GM19372 (cell line): ENCODE measurements around the gene TRIM28.

ENCODE experiments used
- ATAC-seq: cut with Tn5 transposase; IDR thresholded peaks from one replicate; pipeline ENCODE4 v1.9.1; 2021; ENCODE audit warnings: mild to moderate bottlenecking, low read depth, moderate library complexity; ENCODE audit not compliant: unreplicated experiment

The TRIM28 gene

GRCh38 chr19:58558623-58559274 lies 14.9 kb downstream of the TRIM28 start:
- peak; percentile 47 for ATAC-seq

- ATAC-seq, result no peak
Observed at GRCh38 chr19:58559275-58560006, 15.6 kb downstream of the TRIM28 start.

- no peak for ATAC-seq
Observed at GRCh38 chr19:58560007-58560887, 16.4 kb downstream of the TRIM28 start.

- no peak for ATAC-seq
Observed at GRCh38 chr19:58560921-58561320, 17.1 kb downstream of the TRIM28 start.

DNA sequence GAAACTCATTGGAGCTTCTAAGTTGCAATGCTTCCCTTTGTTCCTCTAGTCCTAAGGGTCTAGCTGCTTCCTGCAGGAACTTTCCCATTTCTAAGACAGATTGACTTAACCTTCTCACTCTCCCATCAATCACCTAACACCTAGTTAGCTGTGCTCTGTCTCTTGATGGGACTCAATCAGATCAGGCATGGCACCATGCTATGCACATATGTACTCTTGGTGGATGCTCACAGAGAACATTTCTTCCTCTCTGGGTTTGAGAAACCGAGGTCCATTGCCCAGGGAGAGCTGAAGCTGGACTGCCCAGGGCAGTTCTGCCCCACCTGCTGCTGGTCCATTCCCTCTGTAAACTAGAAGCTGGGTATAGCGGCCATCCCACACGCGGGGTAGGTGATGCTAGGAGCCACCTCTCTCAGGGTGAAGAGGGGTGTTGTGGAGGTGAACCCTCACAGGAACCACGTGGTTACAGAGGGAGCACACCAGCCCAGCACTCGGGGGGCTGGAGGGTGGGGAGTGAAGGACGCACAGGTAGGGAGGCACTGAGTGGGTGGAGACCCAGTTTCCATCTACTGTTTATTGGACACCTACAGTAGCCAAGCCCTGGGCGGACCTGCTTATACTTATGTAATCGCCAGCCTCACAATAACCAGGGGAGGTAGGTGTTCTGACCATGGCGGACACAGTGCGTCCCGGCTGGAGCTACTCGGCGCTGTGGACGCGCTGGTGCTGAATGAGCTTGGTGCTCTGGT lies 17.7 kb downstream of the TRIM28 start:
- ATAC-seq, result no peak

DNA sequence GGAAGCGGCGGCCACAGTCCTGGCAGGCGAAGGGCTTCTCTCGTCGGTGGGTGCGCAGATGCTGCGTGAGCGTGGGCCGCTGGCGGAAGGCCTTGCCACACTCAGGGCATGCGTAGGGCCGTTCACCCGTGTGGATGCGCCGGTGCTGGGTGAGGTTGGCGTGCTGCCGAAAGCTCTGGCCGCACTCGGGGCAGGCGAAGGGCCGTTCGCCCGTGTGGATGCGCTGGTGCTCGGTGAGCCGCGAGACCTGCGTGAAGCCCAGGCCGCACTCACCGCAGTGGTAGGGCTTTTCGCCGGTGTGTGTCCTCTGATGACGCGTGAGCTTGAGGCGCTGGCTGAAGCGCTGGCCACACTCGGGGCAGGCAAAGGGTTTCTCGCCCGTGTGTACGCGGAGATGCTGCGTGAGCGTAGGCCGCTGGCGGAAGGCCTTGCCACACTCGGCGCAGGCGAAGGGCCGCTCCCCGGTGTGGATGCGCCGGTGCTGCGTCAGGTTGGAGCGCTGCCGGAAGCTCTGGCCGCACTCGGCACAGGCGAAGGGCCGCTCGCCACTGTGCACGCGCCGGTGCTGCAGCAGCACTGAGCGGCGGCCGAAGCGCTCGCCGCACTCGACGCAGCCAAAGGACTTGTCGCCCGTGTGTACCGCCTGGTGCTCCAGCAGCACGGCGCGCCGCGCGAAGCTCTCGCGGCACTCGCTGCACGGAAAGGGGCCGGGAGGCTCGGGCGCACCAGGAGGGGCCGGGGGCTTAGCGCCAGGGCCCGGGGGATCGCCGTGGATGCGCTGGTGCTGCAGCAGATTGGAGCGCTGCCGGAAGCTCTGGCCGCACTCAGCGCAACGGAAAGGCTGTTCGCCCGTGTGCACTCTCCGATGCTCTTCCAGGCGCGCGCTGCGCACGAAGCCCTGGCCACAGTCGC lies 18.5 kb downstream of the TRIM28 start:
- no peak for ATAC-seq

- no peak for ATAC-seq
Observed at GRCh38 chr19:58563034-58563573, 19.2 kb downstream of the TRIM28 start.

DNA sequence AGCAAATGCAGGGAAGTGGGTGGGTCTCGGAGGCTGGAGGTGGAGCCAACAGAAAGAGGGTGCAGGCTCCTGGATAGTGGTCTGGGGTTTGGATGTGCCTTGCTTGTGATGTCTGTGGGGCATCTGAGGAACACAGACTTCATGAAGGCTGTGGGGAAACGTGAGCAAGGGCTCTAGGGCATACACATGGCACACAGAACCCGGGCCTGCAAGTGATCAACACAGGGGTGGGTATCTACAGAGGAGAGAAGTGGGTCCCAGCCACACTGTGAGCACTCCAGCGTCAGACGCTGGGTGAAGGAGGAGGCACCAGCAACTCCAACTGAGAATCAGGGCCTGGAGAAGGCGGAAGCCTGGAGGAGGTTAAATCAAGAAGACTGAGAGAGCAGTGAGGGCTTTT lies 20.0 kb downstream of the TRIM28 start:
- no peak for ATAC-seq

DNA sequence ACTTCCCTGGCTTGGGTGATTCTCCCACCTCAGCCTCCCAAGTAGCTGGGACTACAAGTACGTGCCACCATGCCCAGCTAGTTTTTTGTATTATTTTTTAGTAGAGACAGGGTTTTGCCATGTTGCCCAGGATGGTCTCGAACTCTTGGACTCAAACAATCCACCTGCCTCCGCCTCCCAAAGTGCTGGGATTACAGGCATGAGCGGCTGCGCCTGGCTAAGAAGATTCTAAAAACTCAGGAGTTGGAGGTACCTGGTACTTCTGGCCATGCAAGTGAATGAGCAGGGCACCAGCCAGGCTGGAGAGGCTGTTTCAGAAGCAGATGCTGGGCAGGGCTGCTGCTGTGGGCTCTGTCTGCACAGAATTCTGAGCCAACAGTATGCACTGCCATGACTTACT lies 23.1 kb downstream of the TRIM28 start:
- no peak for ATAC-seq

GRCh38 chr19:58568453-58569130 lies 24.7 kb downstream of the TRIM28 start:
- ATAC-seq, result no peak

DNA sequence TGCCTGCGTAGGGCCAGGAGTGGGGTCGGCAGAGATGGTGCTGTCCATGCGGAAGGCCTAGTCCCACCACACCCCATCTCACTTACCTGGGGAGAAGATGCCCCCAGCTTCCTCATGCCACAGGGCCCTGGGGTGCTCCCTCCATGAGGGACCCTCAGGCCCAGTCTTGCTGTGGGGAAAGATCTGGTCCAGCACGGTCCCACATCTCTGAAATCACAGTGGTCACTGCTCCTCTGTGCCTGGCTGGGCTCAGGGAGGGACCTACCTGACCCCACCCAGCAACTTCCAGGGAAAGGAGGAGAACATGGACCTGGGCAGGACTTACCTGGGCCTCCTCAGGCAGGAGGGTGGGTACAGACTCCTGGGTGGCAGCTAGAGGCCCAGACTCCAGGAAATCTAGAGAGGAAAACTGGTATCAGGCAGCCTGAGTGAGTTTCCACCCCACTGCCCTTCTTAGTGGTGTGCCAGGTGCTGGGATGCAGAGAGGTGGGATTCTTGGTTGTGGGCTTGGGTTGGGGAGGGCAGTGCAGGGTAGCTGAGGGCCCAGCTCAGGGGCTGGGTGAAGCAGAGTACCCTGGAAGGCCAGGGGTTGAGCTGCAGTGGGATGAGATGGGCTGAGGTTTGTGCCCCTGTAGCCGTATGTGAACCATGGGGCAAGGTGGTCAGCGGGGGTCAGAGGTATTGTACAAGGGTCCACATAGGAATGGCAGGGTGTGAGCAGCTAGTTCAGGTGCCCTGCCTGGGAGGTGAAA lies 25.5 kb downstream of the TRIM28 start:
- no peak for ATAC-seq

GRCh38 chr19:58569943-58570670 lies 26.2 kb downstream of the TRIM28 start:
- ATAC-seq, result no peak

DNA sequence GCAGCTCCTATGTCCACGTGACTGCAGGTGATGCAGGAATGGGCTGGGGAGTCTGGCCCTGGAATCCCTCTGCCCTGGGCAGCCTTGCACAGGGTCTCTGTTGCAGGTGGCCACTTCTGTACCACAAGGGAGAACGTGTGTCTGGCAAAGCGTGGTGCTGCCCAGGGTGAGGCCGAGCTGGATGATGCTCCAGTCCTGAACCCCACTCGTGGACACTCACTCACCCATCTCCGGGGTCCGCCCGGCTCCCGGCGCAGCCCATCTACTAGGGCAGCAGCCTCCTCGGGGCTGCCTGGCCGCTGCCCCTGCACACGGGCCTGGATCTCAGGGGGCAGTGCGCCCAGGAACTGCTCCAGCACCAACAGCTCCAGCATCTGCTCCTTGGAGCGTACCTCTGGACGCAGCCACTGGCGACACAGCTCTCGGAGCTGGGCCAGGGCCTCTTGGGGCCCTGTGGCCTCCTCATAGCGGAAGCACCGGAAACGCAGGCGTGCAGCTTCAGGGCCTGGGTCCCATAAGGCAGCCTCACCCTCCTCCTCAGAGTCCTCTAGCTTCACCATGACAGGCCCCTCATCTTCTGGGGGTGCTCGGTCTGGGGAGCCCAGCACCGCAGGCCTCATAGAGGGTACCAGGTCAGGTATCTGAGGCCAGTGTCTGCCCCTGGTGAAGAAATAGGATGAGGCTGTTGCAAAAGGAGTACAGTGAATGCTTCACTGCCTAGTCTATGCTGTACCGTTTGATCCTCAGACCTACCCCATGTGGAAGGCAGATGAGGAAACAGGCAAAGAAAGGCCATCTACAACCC lies 27.1 kb downstream of the TRIM28 start:
- ATAC-seq, result no peak

DNA sequence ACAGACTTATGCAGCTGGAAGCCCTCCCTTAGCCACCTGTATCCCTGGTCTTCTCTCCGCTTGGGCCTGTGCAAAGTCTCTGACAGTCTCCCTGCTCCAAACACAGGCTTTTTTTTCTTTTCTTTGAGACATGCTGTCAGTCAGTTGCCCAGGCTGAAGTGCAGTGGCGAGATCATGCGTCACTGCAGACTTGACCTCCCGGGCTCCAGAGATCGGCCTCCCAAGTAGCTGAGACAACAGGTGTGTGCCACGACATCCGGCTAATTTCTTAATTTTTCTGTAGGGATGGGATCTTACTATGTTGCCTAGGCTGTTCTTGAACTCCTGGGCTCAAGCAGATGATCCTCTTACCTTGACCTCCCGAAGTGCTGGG lies 27.7 kb downstream of the TRIM28 start:
- no peak for ATAC-seq

GRCh38 chr19:58572026-58572817 lies 28.4 kb downstream of the TRIM28 start:
- no peak for ATAC-seq
